ENCODE data around the gene TK1.
A peak's percentile ranks its signal among the peaks of the same experiment; 100 is the strongest.
"Not testable (repeated sequence)": the region's sequence is repeated elsewhere in the genome, so short reads cannot be mapped to it uniquely, and the experiment has no call there.

TK1 gene

DNA sequence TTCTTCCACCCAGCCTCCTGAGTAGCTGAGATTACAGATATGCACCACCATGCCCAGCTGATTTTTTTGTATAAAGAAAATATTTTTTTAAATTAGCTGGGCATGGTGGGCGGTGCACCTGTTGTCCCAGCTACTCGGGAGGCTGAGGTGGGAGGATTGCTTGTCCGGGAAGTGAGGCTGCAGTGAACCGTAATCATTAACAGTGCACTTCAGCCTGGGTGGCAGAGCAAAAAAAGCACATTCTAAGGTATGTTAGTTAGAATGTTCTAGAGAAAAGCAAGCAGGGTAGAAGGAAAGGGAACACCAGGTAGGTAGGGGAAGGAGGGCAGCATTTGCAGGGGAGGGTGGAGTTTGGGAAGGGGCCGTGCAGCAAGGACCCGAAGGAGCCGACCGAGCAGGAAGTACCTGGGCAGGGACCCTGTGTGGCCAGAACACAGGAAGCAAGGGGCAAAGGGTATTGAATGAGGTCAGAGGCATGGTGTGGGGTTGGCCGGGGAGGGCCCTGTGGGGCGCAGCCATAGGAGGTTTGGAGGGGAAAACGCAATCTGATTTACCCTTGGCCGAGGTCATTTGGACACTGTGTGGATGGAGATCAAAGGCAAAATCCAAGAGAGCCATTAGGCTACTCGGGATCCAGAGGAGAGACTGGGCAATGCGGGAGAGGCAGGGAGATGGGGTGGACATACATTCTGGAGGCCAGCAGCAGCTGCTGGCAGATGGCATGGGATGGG is 38.4 kb downstream of the TK1 start:
- no peak for DNase-seq (ENCODE audit: low read depth)

DNA sequence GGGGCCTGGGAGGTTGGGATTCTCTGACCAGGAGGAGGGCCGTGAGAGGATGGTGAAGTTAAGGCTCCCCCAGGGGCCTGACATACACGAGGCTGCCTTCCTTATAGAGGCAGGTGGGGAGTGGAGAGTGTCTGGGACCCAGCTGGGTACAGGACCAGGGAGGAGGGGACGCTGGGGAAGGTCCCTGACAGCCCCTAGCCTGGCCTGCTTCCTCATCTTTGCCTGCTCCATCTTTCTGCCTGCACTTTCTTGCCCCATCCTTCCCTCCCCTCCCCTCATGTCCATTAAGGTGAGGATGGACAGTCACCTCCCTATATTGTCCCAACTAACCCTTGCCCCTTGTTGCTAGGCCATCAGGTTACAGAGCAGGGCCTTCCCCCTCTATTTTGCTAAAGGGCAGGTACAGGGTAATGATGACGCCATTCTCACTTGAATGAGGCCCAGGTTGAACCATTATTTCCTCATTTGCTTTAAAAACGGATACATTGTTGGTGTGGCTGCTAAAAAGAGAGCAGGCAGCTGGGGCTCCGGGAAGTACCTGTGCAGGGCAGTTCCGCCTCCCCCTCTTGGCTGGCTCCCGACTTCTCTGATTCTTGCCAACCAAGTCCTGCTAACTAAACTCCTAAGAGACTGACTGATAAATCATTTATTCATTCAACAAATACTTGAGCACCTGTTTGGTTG is 39.4 kb downstream of the TK1 start:
- no peak for DNase-seq (ENCODE audit: low read depth)

DNA sequence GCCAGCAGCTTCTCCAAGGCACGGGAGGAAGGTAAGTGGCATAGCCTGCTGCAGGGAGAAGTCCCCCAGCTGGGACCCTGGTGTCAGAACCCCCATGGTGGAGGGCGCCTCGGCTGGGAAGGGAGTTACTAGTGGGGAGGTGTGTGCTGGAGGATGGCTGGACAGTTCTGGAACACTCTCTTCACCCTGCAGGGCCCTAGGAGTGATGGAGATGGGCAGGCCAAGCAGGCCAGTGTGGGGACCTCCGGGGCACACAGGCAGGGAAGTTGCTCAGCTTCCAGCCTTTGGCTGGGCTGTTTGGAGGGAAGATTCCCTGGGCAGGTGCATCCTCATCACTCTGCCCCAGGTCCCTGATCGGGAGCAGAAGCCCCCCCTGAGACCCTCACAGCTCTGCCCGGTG is 40.0 kb downstream of the TK1 start:
- no peak for DNase-seq (ENCODE audit: low read depth)

DNA sequence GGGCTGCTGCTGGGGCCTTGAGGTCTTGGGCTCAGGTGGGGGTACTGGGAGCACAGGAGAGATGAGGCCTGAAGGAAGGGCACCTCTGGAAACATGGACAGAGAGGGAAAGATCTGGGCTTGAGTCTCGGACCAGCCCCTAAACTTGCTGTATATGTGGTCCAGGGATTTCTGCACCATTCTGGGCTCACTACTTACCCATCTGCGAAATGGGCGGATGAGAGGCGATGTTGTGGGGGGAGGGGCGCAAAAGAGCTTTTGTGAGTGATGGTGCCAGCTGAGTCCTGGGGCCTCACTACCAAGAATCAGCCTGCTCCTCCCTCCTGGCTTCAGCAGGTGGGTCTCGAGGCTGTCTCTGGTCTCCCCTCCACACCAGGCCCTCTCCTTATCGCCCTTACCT is 40.4 kb downstream of the TK1 start:
- DNase-seq (ENCODE audit: low read depth): no peak

DNA sequence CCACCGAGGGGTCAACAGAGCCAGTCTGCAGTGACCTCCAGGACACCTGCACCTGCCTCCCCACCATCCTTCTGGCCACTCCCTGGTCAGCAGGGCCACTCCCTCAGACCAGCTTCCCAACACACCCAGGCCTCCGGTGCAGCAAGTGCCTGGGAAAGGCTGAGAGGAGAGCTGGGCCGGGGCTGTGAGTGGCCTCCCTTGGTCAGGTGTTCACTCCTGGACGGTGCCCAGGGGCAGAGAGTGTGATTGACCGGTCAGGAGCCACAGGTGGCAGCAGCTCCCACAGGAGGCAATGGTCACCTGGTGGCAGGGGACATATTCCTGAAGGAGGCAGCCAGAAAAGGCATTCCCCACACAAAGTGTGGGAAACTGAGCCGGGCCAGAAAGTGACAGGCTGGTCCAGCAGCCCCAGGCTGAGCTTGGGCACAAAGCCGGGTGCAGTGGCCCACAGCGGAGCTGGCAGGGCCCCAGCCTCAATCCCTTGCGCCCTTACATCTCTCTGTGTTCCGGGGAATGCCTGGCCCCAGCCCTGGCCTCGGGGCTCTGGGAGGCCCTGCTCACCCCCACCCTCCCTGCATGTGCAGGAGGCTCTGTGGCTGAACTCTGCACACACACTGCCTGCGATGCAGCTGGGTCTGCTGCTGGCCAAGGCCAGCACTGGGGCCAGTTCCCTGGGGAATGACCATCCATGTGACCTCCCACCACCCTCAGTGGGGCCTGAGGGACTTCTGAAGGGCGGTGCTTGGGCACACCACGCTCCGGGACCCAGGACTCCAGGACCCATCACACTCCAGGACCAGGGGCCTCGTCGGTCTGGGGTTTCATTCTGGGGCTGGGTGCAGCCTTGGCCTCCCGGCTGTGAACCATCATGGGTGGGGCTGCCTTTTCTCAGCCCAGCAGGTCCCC is 41.9 kb downstream of the TK1 start:
- no peak for DNase-seq (ENCODE audit: low read depth)

DNA sequence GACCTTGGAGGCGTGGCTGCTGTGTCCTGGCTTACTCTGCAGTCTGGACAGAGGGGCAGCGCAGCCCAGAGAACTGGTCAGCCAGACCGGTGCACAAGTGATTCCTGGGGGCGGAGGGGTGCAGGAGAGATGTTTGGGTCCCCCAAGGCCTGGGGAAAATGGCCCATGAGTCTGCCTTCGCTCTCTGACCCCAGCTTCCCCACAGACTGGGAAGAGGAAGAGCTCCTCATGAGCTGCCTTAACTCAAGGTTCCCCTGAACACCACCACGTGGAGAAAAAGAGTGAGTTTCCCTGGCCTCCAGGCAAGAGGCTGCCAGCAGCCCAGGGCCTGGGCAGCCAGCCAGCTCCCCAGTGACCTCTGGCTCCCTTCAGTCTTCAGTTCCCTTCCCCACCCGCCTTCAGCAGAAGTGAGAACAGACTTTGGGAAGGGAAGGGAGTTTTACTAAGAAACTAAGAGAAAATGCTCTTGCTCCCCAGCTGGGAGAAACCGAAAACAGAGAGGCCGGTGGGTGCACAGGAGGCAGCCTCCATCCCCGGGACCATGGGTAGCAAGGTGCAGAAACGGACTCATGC is 42.6 kb downstream of the TK1 start:
- DNase-seq (ENCODE audit: low read depth): no peak

DNA sequence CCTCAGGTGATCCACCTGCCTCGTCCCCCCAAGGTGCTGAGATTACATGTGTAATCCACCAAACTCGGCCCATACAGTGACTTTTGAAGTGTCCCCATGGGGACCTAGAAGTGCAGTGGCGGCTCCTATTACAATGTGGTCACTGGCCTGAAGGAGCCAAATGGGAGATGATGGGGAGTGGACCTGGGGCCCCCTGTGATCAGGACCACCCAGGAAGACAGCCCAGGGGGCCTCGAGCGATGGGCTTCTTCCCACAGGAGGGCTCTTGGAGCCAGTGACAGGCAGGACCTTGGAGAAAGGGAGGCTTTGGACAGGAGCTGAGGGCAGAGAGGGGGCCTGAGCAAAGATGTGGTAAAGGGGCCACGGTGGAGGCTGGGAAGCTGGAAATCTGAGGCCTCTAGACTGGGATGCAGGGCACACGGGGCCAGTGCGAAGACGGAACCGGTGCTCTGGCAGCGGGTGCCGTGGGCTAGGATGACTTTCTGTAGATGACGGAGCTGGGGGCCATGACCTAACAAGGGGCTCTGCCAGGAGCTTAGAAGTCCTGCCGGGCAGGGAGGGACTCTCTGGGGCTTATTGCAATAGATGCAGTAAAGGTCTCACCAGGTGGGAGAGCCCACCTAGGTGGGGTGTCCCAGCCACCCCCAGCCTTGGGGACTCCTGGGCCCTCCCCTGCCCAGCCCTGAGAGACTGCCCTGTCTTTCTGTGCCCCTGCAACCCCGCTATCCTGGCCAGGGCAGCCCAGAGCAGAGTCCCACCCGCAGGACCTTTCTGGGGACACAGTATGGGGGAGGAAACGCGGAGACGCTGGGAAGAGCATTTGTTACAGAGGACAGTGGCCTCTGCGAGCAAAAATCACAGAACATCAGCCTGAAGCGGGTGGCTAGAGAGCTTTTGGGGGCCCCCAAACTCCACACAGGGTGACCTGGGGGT is 43.4 kb downstream of the TK1 start:
- DNase-seq (ENCODE audit: low read depth): no peak

DNA sequence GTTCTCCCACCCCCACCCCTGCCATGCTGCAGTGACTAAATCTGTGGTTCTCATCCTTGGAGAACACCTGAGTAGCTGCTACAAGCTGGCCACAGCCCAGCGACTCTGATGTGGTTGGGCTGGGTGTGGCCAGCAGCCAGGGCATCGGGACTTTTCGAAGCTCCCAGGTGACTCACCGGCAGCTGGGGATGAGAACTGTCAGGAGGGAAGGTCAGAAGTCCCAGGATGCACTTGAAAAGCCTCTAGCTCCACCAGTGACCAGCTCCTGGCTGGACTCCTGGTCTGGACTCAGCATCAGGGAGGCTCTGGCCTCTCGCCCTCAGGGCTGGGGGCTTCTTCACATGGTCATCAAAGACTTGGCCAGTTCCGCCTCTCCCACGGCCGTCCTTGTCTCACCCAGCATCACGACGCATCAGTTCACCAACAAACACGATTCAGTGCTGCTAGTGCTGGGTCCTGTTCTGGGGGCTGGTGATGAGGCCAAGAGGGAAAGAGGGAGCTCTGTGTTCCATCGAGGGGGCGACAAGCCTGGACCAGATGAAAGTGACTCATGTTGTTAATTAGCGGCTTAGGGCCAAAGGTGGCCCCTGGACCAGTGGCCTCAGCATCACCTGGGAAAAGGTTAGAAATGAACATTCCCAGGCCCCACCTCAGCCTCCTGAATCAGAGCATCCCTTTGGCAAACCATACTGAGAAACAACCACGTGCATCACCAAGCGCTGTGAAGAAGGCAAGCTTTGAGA is 44.6 kb downstream of the TK1 start:
- DNase-seq (ENCODE audit: low read depth): no peak

DNA sequence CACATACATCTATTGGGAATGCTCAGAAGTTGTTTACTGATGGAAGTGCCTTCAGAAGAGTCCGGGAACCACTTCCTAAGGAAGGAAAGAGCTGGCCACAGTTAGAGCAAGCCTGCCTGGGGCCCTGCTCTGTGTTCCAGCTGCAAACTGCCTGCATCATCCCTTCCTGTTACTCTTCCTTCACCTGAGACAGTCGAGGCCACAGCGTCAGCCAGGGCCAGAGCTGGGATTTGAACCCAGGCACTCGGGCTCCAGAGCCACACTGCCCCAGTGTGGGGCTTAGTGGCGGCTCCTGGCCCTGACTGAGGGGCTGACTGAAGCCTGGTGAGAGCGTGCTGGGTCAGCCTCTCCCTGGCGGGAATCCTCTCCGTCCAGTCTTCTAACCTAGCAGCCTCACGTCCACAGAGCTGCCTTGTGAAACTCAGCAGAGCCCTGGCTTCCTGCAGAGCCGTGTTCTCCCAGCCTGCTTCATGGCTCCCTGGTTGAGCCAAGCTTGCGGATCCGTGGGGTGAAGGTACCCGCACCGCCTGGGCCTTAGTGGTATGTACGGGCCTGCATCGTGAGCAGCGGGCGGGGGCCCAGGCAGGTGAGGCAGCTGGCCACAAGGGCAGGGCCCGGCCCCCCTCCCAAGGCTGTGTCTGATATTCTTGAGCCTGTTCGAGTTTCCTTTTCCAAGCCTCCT is 45.3 kb downstream of the TK1 start:
- no peak for DNase-seq (ENCODE audit: low read depth)

DNA sequence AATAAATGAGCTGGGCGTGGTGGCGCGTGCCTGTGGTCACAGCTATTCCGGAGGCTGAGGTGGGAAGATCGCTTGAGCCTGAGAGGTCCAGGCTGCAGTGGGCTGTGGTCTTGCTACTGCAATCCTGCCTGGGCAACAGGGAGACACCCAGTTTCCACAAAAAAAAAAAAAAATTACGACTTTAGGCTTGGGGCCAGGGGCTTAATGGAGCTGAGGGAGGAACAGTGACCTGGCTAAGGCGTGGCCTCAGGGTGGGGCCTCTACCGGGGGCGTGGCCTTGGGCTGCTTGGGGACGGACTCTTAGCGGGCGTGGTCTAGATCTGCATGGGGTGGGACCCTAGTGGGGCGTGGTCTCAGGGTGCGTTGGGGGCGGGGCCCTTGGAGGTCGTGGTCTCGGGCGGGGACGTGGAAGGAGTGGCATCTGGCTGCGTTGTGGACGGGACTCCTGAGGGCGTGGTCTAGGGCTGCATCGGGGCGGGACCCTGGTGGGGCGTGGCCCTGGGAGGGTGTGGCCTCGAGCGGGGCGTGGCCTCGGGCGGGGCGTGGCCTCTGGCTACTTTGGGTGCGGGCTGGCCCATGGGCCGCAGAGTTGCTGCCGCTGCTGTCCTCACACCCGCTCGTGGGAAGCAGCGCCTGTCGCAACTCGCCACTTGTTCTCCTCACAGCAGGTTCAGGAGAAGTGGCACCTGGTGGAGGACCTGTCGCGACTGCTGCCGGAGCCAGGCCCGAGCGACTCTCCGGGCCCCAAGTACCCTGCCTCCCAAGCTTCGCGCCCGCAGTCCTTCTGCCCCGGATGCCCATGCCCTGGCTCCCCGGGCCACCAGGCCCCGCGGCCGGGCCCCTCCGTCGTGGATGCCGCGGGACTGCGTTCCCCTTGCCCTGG is 46.4 kb downstream of the TK1 start:
- peak; percentile 81 for DNase-seq (ENCODE audit: low read depth)

DNA sequence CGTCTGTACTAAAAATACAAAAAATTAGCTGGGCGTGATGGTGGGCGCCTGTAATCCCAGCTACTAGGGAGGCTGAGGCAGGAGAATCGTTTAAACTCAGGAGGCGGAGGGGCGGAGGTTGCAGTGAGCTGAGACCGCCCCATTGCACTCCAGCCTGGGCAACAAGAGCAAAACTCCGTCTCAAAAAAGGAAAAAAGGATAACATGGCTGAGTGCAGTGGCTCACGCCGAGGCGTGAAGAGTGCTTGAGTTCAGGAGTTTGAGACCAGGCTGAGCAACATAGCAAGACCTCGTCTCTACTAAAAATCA is 47.0 kb downstream of the TK1 start:
- not testable (repeated sequence) for DNase-seq (ENCODE audit: low read depth)

DNA sequence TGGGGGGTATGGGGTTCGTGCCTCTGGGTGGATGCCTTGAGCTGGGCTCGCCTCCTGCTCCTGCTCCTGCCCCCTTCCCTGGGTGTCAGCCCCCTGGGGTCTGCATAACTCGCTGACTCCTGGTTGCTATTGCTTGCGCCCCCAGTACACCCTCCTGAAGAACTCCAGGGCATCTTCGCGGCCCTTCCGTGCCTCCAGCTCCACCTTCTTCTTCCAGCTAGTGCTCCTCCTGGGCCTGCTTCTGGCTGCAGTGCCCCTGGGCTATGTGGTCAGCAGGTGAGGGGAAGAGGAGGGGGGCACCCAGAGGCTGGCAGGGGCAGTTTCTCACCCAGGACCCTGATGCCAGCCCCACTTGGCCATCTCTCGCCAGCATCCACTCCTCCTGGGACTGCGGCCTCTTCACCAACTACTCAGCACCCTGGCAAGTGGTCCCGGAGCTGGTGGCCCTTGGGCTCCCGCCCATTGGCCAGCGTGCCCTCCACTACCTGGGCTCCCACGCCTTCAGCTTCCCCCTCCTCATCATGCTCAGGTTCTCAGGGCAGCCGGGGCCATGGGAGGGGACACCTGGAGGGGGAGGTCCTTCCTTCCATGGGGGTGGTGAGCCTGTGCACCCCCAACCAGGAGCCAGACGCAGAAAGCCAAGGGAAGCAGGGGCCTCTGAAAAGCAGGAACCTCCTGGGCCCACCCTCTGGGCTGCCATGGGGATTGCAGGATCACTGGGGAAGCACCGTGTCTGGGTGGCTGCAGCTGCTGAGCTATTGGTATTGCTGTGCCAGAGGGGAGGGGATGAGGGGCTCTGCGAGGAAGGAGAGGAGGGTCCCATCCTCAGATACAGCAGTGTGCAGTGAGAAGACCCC is 48.4 kb downstream of the TK1 start:
- no peak for DNase-seq (ENCODE audit: low read depth)

DNA sequence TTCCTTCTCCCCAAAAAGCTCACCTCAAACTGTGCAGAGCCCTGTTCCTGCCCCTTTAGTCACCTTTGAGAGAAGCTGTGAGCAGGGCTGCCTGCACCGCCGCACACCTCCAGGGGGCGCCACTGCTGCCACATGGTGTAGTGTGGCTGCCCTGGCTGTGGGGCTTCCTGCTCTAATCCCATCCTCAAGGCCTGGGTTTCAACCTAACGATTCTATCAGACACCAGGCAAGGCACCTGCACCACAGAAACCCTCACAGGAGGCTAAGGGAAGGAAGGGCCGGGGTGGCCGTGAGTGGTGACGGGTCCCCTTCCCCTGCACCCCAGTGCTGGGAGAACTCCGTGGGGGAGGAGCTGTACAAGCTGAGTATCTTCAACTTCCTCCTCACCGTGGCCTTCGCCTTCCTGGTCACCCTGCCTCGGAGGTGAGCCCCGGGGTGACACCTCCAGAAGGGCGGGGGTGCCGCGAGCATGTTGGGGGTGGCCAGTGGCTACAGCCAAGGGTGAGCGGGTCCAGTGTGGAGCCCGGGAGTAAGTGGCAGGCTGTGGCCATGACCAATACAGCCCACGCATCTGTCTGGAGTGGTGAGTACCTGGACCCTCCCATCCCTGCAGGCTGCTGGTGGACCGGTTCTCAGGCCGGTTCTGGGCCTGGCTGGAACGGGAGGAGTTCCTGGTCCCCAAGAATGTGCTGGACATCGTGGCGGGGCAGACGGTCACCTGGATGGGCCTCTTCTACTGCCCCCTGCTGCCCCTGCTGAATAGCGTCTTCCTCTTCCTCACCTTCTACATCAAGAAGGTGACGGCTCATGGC is 49.3 kb downstream of the TK1 start:
- DNase-seq (ENCODE audit: low read depth): no peak

DNA sequence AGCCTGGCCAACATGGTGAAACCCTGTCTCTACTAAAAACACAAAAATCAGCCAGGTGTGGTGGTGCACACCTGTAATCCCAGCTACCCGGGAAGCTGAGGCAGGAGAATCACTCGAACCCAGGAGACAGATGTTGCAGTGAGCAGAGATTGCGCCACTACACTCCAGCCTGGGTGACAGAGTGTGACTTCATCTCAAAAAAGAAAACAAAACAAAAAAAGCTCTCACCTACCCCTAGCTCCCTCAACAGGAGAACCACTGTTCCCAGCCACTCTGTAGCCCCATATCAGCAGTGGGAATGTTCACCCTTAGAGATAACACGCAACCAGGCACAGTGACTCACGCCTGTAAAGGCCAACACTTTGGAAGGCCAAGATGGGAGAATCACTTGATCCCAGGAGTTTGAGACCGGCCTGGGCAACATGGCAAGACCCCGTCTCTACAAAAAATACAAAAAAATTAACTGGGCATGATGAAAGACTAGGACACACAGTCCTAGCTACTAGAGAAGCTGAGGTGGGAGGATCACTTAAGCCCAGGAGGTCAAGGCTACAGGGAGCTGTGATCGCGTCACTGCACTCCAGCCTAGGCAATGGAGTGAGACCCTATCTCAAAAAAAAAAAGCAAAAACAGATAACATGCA is 50.9 kb downstream of the TK1 start:
- DNase-seq (ENCODE audit: low read depth): no peak

DNA sequence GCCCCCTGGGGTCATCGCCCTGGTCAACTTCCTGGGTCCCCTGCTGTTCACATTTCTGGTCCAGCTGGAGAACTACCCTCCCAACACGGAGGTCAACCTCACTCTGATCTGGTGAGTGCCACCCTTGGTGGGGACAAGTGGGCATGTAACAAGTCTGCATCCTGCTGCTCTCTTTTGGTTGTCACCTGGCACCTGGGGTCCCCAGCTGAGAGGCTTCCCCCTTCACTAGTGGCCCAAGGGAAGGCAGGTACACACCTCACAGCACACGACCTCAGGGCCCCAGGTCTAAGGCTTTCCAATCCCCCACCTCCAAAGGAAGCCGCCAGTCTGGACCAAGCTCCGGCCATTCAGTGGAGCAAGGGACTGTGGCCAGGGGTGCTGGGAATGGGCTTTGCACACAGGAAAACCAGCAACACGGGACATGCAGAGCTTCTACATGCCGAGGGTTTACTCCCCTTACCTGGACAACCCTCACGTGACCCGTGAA is 51.9 kb downstream of the TK1 start:
- no peak for DNase-seq (ENCODE audit: low read depth)

DNA sequence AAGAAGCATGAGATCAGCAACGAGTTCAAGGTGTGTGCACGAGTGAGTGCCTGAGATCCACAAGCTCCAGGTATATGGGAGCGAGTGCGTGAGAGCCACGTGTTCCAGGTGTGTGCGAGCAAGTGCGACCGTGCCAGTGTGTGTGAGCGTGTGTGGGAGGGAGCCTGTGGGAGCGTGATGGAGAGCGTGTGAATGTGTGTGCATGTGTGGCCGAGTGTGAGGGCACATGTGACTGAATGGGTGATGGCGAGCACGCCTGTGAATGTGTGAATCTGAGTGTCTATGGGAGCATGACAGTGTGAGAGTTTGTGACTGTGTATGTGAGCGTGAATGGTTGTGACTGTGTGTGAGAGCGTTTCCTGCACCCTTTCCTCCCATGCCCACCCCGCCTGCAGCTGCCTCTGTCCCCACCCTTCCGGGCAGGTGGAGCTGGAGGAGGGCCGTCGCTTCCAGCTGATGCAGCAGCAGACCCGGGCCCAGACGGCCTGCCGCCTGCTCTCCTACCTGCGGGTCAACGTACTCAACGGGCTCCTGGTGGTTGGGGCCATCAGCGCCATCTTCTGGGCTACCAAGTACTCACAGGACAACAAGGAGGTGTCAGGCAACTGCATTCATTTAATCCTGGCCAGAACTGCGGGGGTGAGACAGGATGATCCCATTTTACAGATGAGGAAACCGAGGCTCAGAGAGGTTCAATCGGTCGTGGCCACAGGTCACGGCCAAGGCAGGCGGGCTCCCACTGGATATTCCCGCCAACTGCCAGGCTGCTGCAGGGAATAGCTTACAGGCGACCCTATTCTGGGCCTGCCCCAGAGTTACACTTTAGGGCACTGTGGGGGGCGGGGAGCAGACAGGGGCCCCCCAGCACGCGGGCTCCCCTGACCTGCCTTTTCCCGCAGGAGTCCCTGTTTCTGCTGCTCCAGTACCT is 52.6 kb downstream of the TK1 start:
- peak; percentile 58 for DNase-seq (ENCODE audit: low read depth)
